GM18511 (cell line): Measurements from ENCODE around the gene AGPAT4.

Source experiments
- ATAC-seq: cut with Tn5 transposase; IDR thresholded peaks from one replicate; pipeline ENCODE4 v1.9.1; 2021; ENCODE audit warnings: mild to moderate bottlenecking, moderate library complexity; ENCODE audit not compliant: unreplicated experiment

The AGPAT4 gene

DNA sequence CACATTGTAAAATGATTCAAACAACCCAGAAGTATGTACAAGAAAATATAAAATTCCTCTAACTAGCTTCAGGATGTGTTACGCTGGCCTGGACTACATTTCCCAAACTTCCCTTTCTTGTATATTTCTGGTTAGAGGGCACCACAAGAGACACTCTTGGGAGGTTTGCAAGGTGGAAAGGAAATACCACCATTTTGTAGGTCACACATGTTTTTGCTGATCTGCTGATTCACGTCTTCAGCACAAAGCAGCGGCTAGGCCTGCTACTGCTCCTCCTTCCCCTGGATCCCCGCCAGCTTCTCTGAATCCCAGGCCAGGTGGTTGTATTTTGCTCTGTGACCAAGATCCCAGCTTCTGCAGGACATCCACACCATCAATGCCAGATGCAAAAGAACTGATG is 104.2 kb downstream of the AGPAT4 start:
- ATAC-seq, result no peak

DNA sequence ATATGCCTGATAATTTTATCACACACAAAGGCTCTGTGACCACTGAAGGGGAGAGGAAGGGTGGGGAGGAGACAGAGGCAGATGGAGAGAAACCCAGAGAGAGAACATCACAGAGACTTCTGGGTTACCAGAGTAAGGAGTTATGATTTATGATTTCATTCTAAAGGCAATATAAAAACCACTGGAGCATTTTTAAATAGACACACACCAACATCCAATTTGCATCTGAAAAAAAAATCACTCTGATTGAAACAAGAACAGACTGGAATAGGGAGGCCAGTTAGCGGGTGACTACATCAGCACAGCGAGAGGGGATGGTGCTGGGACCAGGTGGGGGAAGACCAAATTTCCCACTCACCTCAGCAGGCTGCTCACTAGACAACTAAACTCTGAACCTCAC is 104.8 kb downstream of the AGPAT4 start:
- ATAC-seq, result no peak

DNA sequence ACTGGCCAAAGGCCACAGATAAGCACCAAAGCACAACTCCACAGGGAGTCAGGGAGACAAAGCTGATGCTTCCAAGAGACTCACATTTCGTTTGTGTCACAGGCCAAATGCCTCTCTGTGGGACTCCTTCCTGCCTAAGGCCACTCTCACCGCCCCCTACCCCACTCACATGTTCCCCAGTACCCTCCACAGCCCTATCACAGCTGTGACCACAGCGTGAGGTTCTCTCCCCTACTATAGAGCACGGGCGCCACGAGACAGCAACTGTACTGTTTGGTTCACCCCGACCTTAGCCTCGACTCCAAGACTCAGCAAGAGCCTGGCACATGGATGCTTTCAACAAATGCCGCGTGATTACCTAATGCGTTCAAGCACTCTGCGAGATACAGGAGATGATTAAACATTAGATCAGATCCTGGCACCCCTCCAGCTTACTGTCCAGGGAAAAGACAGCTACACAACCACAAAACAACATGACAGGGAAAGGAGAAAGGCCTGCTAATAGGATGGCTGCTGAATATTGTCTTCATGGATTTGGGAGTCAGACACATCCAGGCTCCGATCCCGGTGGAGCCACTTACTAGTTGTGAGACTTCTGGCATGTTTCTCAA is 105.5 kb downstream of the AGPAT4 start:
- no peak for ATAC-seq

DNA sequence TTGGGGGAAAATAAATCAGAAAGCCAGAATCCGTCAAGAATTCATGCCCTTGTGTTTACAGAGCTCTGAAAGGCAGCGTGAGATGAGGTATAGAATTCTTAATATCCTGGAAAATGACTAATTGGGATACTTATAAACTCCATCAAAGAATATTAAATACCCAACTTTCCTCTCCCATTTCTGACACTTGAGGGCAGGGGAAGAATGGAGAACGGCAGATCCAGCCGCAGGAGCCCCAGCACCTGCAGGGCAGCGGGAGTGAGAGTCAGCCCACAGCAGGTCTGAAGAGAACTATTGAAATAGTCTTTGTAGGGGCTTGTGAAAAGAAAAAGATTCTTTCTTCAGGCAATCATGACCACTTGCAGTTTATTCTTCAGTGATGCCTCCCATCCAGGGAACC is 107.2 kb downstream of the AGPAT4 start:
- ATAC-seq, result no peak

DNA sequence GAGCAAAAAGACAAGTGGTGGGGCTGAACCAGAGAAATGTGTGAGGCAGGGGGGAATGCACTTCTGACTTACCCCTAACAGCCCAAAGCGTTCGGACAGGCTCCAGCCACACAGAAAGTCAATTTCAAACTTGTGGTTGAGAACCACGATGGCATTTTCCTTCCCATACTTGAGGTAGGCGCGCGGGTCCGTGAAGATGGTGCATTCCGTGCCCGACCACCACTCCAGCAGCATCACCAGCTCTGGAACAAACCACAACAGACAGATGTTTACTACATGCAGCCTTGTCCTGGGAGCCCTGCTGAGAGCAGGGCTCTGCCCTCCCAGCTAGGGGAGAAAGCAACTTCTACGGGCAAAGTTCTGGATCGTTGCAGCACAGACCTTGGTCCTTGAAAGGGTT is 107.7 kb downstream of the AGPAT4 start:
- ATAC-seq, result no peak

DNA sequence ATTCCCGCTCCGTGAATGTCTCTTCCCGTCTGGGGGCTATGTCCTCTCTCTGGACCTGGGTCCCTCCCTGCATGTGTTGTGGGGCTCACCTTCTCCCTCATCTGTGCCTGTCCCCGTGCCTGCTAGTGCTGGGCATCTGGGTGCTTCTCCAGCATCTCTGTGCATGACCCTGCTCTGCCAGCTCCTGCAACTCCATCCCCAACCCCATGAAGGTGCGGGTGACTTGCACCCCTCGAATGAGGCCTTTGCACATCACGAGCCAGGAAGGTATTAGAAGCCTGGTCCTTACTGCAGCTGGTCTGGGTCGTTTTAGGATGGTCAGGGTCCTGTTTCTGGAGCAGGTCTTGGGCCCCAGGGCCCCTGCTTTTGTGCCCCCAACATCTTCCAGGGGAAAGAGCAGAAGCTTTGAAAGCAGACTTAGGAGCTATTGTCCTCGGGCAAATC is 109.7 kb downstream of the AGPAT4 start:
- no peak for ATAC-seq

DNA sequence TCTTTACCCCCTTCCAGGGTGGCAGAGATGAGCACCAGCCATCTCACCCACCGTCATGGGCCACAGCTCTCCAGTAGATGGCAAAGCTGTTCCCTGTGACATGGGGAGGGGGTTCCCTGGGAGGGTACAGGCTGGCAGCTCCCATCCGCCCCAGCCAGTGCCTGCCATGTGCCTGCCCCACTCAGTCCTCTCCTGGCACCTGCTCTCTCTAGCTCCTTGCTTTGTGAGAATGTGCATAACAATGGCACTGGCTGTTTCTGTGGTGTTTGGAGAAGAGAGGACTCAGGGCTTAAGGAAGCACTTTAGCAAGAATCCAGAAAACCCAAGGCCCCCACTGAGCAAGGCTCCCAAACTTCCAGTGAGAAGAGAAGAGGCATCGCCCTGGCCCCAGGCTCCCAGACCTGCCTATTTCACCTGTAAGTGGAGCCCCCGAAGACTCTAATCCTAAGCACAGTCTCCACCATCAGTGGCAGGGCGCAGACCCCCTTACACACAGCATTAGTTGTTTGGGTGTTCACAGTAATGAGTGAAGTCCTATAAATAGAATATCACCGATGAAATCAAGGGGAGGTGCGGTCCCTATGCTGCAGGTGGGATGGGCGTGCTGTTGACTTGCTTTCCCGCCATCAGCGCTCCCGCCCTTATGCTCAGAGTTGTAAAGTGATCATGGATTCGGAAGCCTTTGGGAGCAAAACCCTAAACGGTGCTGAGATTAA is 110.2 kb downstream of the AGPAT4 start:
- ATAC-seq, result no peak

DNA sequence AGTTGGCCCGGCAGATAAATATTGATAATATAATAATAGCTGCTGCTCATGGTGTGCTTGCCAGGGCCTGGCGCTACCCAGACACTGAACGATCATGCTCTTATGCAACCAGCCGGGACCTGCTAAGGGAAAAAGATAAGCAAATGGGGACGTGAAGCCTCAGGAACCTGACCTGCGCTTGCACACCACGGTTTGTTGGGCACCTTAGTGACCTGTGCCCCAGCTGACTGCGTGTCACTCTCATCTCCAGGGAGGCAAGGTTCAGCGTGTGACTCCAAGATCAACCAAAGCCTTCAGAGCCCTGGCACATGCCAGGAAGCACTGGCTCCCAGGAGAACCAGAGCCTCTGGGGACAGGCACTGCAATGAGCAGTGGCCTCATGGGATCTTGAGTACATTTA is 111.1 kb downstream of the AGPAT4 start:
- no peak for ATAC-seq

DNA sequence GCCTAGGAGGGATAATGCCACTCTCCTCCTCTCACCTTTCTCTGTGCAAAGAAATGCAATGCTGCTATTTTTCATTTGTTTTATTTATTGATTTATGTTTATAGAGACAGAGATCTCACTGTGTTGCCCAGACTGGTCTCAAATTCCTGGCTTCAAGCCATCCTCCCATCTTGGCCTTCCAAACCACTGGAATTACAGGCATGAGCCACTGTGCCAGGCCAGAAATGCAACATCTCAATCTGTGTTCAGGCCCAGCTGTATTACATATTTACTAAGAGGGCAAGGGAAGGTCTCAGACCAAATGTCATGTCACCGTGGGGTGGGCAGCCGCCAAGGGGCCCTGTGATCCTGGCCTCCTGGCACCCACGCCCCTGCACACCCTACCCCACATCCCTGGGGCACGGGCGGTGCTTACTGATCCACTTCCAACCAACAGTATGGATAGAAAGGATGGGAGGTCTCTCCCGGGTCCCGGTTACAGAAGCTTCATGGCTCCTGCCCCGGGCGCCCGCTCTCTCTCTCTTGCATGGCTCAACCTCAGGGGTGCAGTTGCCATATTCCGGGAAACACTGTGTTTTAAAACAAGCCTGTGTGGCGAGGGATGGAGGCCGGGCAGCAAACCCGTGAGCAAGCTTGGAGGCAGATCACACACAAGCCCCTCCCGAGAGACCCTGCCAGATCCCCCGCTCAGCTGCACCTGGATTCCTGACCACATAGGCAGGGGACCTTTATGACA is 111.8 kb downstream of the AGPAT4 start:
- ATAC-seq, result no peak

DNA sequence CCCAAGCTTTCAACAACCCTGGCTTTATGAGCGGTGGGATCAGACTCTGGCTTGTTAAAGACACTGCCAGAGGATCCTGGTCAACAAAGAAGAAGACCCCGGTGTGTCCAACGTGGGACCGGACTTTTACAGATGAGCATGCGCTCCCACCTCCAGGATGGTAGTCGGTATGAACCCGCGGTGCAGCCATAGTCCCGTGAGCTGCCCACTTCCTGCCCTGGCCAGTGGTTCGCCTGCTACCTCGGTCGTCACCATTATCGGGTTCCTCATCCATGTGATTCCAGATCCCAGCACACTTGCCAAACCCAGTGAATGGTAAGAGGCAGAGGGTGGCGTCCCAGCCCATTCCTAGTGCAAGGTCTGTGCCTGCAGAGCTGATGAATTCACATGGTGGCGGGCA is 112.7 kb downstream of the AGPAT4 start:
- no peak for ATAC-seq

DNA sequence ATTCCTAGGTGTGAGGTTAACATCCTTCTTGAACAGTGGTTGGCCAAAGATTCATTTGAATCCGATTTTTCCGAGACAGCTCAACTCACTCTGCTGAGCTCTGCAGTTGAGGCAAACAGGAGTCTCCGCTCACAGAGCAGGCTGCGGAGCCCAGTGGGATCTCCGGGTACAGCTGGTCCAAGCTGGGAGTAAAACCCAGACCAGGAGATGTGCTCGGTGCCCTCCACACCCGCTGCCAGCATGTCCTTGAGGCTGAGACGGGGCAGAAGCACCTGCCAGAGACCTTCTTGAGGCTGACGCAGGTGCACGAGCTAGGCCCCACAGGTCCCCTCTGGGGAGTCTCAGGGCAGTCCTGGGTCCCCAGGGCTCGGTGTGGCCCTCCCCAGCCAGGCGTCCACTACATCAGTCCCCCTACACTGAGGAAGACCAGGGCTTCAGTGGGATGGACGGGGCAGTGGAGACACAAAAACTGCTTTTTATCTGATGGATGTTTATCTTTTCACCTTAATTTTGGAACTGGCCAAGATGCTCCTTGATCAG is 119.0 kb downstream of the AGPAT4 start:
- ATAC-seq, result no peak

DNA sequence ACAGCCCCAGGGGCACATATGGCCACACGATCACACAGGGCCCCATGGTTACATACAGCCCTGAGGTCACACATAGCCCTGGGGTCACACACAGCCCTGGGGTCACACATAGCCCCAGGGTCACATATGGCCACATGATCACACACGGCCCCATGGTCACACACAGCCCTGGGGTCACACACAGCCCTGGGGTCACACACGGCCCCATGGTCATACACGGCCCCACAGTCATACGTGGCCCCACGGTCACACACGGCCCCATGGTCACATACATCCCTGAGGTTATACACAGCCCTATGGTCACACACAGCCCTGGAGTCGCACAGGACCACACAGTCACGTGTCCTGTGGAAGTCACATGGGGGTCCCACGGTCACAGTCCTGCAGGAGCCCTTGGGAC is 120.1 kb downstream of the AGPAT4 start:
- ATAC-seq, result no peak

DNA sequence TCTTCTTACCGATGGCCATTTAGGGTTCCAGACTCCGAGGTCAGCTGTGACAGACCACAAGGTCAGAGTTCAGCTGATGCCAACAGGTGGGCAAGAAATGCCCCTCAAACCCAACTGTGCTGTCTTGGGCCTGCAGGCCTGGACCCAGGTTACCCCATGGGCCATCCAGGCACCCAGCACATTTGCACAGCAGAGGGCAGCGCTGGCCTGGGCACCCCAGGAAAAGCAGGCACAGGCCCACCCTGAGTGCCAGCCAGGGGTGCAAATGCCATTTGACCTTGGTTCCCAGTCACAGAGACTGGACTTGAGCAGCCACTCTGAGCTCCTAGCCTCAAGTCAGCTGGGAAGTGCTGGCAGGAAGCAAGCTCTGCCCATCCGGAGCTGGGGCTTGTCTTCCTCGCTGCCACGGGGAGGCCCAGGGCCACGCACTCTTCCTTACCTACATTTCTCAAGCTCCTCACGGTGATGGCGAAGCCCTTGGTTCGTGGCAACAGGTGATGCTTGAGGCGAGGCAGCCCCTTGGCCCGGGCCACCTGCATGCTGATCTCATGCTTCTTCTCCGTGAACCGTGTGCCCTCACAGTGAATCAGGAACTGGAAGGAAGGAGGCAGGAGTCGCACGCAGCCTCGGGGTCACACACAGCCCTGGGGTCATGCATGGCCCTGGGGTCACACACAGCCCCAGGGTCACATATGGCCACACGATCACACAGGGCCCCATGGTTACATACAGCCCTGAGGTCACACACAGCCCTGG is 120.8 kb downstream of the AGPAT4 start:
- ATAC-seq, result peak; percentile 50

DNA sequence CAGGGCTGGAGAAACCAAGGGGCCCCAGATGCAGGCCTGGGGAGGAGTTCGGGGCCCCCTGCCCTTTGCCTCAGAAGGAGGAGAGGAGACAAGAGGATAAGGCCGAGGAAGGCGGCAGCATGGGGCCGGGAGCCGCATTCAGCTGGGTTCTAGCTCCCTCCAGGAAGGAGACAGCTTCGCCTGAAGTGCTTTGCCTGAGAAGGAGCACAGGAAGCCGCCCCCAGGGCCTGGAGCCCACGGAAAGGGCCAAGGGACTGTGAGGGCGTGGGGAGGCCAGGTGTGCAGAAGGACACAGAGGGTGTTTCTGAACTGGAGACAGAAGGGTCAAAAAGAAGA is 121.4 kb downstream of the AGPAT4 start:
- ATAC-seq, result no peak

DNA sequence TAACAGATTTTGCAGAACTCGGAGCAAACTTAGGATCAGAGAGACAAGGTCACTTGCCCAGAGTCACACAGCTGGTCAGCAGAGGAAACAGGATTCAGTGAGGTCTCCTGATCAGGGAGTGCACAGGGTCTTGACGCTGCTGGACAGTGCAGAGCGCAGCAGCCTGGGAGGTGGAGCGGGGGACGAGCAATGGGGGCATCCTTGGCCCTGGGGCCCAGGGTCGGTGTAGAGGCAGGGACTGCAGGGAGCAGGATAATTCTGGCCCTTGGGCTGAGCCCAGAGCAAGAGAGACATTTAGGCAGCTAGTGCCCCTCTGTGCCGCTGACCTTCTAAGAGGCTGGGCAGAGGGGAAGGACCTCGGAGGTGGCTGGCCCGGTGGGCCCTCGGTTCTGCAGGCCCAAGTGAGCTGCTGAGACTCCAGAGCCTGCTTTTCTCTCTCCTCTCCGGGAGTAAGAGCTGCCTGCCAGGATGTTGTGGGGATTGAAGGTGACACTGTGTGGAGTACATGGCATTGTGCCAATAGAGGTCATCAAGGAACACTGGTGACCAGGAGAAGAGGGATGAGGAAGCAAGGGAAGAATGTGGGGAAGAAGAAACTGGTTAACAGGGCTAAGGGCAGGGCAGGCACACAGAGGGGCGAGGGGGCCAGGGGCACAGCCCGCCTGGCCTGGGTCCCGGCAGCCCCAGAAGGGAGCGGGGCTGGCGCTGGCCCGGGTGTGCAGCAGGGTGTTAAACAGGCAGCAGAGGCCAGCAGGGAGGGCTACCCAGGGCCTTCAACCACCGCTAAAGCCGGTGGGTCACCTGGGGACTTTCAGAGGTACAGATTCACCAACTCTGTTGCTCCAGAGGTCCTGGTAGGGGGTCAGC is 122.0 kb downstream of the AGPAT4 start:
- no peak for ATAC-seq

DNA sequence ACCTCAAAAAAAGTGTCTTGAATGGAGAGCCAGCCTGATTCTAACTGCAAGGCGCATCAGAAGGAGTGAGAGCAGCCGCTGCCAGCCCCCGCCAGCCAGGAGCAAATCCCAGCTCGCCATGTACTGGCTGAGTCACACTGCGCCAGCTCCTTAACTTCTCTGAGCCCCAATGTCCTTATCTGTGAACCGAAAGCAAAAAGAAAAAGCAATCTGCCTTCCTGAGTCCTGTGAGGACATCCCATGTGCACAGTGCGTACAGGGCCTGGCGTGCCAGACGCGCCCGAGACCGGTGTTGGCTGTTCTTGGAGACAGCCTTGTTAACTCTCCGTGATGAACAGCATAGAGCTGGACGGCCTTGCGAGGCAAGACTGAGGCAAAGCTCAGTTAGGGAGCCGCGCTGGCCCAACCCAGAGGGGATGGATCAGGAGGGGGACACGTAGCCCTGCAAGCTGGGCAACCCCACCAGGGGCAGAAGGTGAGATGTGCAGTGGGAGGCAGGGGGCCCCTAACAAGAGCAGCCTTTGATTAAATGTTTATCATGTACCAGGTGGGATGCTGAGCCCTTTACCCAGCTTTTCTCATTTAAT is 122.7 kb downstream of the AGPAT4 start:
- no peak for ATAC-seq

DNA sequence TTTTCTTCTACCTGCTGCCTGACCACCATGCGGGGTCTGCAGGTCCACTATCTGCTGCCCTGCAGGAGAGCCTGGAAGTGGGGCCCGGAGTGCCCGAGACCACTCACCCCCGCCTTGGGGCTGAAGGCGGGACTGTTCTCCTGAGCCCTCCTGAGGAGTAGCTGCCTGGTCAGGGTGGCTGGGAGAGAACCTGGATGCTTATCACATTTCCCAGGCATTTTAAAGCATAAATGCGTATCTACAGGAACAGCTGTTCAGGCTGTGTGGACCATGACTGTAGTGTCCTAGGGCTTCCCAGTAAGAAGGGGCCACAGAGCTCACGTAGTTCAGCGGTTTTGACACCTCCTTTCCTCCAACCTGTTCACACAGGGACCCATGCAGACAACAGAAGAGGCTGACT is 123.3 kb downstream of the AGPAT4 start:
- ATAC-seq, result no peak

DNA sequence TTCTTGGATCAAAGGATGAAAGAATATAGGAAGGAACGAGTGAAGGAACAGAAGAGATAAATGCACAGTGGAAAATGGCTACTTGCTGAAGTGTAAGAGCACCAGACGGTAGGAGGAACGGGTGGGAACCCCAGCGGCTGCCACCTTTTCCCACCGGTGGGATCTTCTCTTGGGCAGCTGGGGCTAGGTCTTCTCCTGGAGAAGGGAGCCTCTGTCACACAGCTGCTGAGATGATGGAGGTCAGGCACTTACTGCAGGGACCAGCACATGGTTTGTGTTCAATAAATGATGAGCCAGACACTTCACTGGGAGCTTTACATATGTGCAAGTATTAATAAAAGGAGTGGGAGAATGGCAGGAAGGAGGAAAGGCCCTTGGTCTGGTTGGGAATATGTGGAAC is 123.7 kb downstream of the AGPAT4 start:
- ATAC-seq, result no peak

DNA sequence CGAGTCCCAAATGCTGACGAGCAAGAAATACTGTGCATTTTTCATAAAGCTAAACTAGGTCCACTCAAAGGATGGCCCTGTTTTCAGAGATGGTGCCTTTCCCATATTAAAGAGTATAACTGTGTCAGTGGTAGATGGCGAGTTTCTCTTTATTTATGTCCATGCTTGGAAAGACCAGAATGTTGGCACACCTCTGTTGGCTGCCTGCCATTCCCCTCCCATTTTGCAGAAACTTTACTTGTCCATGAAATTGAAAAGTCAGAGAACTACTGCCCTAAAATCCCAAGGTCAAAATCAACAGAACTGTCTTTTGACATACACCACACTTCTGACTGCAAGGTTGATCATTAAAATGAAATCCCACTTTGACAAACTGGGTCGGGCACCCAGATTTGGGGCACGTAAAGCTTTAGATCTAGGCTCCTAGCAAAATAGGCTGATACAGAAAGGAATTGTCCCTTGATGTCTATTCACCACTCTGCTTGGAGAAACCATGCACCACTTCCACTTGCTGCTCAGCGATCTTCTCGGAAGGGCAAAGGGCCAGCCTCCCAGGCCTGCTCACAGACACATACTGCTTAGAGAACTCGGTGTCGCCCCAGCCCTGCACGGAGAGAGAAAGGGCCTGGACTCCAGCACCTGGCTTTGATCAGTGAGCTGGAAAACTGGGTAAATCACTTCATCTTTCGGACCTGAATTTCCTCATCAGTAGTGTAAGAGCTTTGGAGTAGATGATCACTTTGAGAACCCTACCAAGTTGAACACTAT is 130.0 kb downstream of the AGPAT4 start:
- no peak for ATAC-seq
